Measurements from ENCODE around the gene RABGAP1L.

Gene RABGAP1L

GRCh38 chr1:174153825-174154107, 5.6 kb upstream of the RABGAP1L start:
- Histone ChIP-seq H3K4me1 (ENCODE audit: control insufficient read depth, insufficient read depth, low read length) (no peaks in the 10 kb centered on the region), H3K36me3 (ENCODE audit: control insufficient read depth in 2 of 2, insufficient read depth in 1 of 2, low read length in 2 of 2) (no peaks in the 10 kb centered on the region), H3K27ac (ENCODE audit: extremely low read depth, low read depth, low read length) (no peak overlapping the region), H3K9me3 (ENCODE audit: control insufficient read depth, insufficient read depth, low read depth, low read length) (no peaks in the 10 kb centered on the region), H3K4me3 (ENCODE audit: low read depth, low read length) (no peak overlapping the region)
- ChIA-PET CTCF (interaction anchor here (0.8 kb wide), 1 partner anchor 99 kb away, joined by 3 read pairs; no protein-coding TSS in a partner anchor), POLR2A (no interaction called here)
- TF ChIP-seq ZNF138 (tag by site-specific recombination; IDR thresholded peaks at IDR 0.05; ENCODE audit: borderline replicate concordance) (no peak), ZBTB11 (tag by site-specific recombination; conservative IDR thresholded peaks at IDR 0.05; ENCODE audit: low read depth) (no peak), HOXC10 (CRISPR knock-in tag; IDR thresholded peaks at IDR 0.05) (no peak), ZNF488 (tag by site-specific recombination; IDR thresholded peaks at IDR 0.05) (no peak), ZNF473 (tag by site-specific recombination; IDR thresholded peaks at IDR 0.05) (no peak), ZNF514 (tag by site-specific recombination; IDR thresholded peaks at IDR 0.05) (no peak), ZNF37A (tag by site-specific recombination; IDR thresholded peaks at IDR 0.05) (no peak), ZNF596 (tag by site-specific recombination; IDR thresholded peaks at IDR 0.05) (no peak)
- TF ChIP-seq, protein P1, sequence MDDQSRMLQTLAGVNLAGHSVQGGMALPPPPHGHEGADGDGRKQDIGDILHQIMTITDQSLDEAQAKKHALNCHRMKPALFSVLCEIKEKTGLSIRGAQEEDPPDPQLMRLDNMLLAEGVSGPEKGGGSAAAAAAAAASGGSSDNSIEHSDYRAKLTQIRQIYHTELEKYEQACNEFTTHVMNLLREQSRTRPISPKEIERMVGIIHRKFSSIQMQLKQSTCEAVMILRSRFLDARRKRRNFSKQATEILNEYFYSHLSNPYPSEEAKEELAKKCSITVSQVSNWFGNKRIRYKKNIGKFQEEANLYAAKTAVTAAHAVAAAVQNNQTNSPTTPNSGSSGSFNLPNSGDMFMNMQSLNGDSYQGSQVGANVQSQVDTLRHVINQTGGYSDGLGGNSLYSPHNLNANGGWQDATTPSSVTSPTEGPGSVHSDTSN (CRISPR knock-in tag; IDR thresholded peaks at IDR 0.05): no peak

DNA sequence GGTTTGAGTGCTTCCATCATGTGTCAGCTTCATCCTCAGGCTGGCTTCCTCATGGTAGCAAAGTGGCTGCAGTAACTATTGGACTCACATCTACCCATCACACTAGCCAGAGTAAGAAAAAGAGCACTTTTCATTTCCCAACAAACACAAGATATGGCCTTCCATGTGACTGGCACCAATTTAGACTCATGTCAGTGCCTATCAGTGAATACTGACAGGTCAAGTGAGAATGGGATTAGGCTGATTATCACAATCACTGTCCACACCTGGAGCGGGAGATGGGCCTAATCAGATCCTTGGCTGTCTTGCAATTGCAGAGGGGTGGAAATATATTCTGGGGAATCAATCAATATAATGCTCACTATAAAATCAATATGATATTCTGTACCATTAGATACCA, 2.9 kb upstream of the RABGAP1L start:
- H3K27ac ChIP-seq (ENCODE audit: extremely low read depth, low read depth, low read length): no peak overlapping the region
- H3K4me1 ChIP-seq (ENCODE audit: control insufficient read depth, insufficient read depth, low read length): no peaks in the 10 kb centered on the region
- H3K4me3 ChIP-seq (ENCODE audit: low read depth, low read length): no peak overlapping the region
- TF ChIP-seq ZNF221 (tag by site-specific recombination; IDR thresholded peaks at IDR 0.05; ENCODE audit: borderline replicate concordance) (no peak), IKZF3 (tag by site-specific recombination; IDR thresholded peaks at IDR 0.05) (no peak), TCF7L2 (IDR thresholded peaks at IDR 0.05; ENCODE audit: borderline replicate concordance, low read depth, low read length) (no peak), ZNF830 (tag by site-specific recombination; IDR thresholded peaks at IDR 0.05; ENCODE audit: low read depth) (no peak), ZNF248 (tag by site-specific recombination; IDR thresholded peaks at IDR 0.05) (no peak), ZBTB20 (tag by site-specific recombination; IDR thresholded peaks at IDR 0.05) (no peak), ZNF488 (tag by site-specific recombination; IDR thresholded peaks at IDR 0.05) (no peak), SP3 (tag by site-specific recombination; IDR thresholded peaks at IDR 0.05) (no peak), ZNF174 (tag by site-specific recombination; IDR thresholded peaks at IDR 0.05) (no peak), ZNF426 (tag by site-specific recombination; IDR thresholded peaks at IDR 0.05) (no peak), ZNF660 (tag by site-specific recombination; IDR thresholded peaks at IDR 0.05) (no peak), ZBTB11 (tag by site-specific recombination; conservative IDR thresholded peaks at IDR 0.05; ENCODE audit: low read depth) (no peak), ZNF26 (tag by site-specific recombination; IDR thresholded peaks at IDR 0.05) (no peak)
- TF ChIP-seq, protein P2, sequence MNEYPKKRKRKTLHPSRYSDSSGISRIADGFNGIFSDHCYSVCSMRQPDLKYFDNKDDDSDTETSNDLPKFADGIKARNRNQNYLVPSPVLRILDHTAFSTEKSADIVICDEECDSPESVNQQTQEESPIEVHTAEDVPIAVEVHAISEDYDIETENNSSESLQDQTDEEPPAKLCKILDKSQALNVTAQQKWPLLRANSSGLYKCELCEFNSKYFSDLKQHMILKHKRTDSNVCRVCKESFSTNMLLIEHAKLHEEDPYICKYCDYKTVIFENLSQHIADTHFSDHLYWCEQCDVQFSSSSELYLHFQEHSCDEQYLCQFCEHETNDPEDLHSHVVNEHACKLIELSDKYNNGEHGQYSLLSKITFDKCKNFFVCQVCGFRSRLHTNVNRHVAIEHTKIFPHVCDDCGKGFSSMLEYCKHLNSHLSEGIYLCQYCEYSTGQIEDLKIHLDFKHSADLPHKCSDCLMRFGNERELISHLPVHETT (tag by site-specific recombination; IDR thresholded peaks at IDR 0.05): no peak
- no peaks in the 10 kb centered on the region for H3K9me3 ChIP-seq (ENCODE audit: control insufficient read depth, insufficient read depth, low read depth, low read length)
- ChIA-PET POLR2A (no interaction called here), CTCF (interaction anchor here (0.6 to 0.9 kb wide), 3 partner anchors 8 to 1160 kb away, joined by 3 read pairs; no protein-coding TSS in a partner anchor)
- H3K36me3 ChIP-seq (ENCODE audit: control insufficient read depth in 2 of 2, insufficient read depth in 1 of 2, low read length in 2 of 2): no peaks in the 10 kb centered on the region

Data from HEK293 (cell line).